ENCODE measurements around the gene ICA1. TPM values are rescaled to one million over a fixed set of nuclear protein-coding genes. Genes with fewer than 3 reads are reported as not detected.
"Not testable (repeated sequence)": the region's sequence is repeated elsewhere in the genome, so short reads cannot be mapped to it uniquely, and the experiment has no call there.

Gene ICA1
- total and polyA plus RNA-seq, 8 donors, result 34.8 to 74.4 (median 50.4) TPM

GRCh38 chr7:8111282-8111960, 150.5 kb downstream of the ICA1 start:
- no peaks in the 10 kb centered on the region for H3K36me3 ChIP-seq
- 75 to 78% methylated on average over 11 of the region's 11 CpGs for WGBS, 2 donors

GRCh38 chr7:8109196-8110022, 152.6 kb downstream of the ICA1 start:
- Histone ChIP-seq H3K27ac (no peak overlapping the region), H3K27me3 (no peaks in the 10 kb centered on the region), H3K4me3 (no peak overlapping the region), H3K4me1 (no peaks in the 10 kb centered on the region), H3K9me3 (no peaks in the 10 kb centered on the region), H3K36me3 (no peaks in the 10 kb centered on the region)
- ATAC-seq (no peak), DNase-seq (no peak), FAIRE-seq (no peak)
- 60 to 72% methylated on average over 4 of the region's 4 CpGs for WGBS, 2 donors
- intact Hi-C loops (cut with DNase I), result no loop called here
- no peak for TF ChIP-seq CTCF (IDR thresholded peaks at IDR 0.05)

More at GRCh38 chr7:8111282-8111960, 150.5 kb downstream of the ICA1 start:
- H3K9me3 ChIP-seq, result no peaks in the 10 kb centered on the region
- no peaks in the 10 kb centered on the region for H3K27me3 ChIP-seq
- FAIRE-seq (no peak), ATAC-seq (no peak), DNase-seq (no peak)
- H3K4me1 ChIP-seq, result no peaks in the 10 kb centered on the region
- intact Hi-C loops (cut with DNase I), result no loop called here
- TF ChIP-seq CTCF (IDR thresholded peaks at IDR 0.05), result no peak
- no peak overlapping the region for H3K27ac ChIP-seq
- H3K4me3 ChIP-seq, result no peak overlapping the region

DNA sequence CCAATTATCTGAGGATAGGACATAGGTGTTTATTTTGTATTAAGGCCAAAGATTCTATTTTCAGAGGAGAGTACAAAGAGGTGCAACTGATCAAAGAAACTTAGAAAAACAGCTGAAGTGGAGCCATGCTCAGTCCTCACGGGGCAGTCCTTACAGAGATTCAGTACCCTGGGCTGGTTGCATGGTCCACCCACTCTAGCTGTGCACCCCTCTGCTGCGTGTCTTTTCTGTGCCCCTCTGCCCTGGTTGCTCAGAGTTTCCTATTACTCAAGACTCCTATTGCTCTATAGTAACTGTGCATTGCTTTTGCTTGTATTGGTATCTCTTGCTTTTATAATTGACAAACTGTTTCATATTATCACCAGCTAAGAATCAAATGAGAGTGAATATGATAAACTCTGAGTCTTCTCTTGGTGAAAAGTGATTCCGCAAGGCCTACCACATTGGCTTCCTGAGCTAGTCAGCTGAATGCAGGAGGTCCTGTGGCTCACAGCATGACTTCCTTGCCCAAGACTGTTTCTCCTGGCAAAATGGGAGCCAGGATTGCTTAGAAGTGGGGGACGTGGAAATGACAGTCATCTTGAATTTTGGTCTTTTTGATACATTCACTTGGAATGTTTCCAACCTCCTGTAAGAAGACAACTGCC, 156.4 kb downstream of the ICA1 start:
- 41 to 69% methylated on average over 4 of the region's 4 CpGs for WGBS, 2 donors
- FAIRE-seq, result no peak
- no peaks in the 10 kb centered on the region for H3K27me3 ChIP-seq
- no peak overlapping the region for H3K4me3 ChIP-seq
- H3K4me1 ChIP-seq, result no peaks in the 10 kb centered on the region
- no peak for DNase-seq
- TF ChIP-seq CTCF (IDR thresholded peaks at IDR 0.05), result no peak
- ATAC-seq, result no peak
- H3K36me3 ChIP-seq, result no peaks in the 10 kb centered on the region
- H3K9me3 ChIP-seq, result no peaks in the 10 kb centered on the region
- intact Hi-C loops (cut with DNase I), result no loop called here
- H3K27ac ChIP-seq, result no peak overlapping the region

DNA sequence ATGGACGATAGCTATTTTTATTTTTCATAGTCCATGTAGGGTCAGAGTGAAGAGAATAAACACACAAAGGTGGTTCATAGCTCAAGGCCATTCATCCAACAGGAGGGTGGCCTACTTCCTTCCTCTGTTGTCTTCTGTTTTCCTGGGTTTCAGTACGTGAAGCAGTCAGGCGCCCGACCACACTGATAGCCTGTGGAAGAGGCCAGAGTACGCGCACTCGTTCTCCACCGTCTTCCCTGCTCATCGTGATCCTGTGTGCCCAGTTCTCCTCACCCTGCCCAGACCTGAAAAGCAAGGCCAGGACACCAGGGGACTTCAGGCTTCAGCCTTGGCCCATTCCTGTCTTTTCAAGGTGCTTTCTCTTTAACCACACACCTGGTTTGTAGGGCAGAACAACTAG, 158.7 kb downstream of the ICA1 start:
- FAIRE-seq (no peak), DNase-seq (no peak), ATAC-seq (no peak)
- H3K9me3 ChIP-seq, result no peaks in the 10 kb centered on the region
- no peaks in the 10 kb centered on the region for H3K36me3 ChIP-seq
- H3K4me3 ChIP-seq, result no peak overlapping the region
- TF ChIP-seq CTCF (IDR thresholded peaks at IDR 0.05), result no peak
- intact Hi-C loops (cut with DNase I), result no loop called here
- H3K27me3 ChIP-seq, result no peaks in the 10 kb centered on the region
- H3K27ac ChIP-seq, result no peak overlapping the region
- H3K4me1 ChIP-seq, result no peaks in the 10 kb centered on the region
- WGBS, 2 donors, result 80 to 81% methylated on average over 9 of the region's 9 CpGs

- H3K27ac ChIP-seq; H3K4me1 ChIP-seq; ATAC-seq; FAIRE-seq; H3K9me3 ChIP-seq; H3K4me3 ChIP-seq; DNase-seq; intact Hi-C loops (cut with DNase I); H3K36me3 ChIP-seq; H3K27me3 ChIP-seq: not testable (repeated sequence)
- 90 to 93% methylated on average over 4 of the region's 4 CpGs for WGBS, 2 donors
Observed at GRCh38 chr7:8101292-8101691, 160.7 kb downstream of the ICA1 start.
